Measurements from ENCODE around the gene CDH6.

The CDH6 gene

DNA sequence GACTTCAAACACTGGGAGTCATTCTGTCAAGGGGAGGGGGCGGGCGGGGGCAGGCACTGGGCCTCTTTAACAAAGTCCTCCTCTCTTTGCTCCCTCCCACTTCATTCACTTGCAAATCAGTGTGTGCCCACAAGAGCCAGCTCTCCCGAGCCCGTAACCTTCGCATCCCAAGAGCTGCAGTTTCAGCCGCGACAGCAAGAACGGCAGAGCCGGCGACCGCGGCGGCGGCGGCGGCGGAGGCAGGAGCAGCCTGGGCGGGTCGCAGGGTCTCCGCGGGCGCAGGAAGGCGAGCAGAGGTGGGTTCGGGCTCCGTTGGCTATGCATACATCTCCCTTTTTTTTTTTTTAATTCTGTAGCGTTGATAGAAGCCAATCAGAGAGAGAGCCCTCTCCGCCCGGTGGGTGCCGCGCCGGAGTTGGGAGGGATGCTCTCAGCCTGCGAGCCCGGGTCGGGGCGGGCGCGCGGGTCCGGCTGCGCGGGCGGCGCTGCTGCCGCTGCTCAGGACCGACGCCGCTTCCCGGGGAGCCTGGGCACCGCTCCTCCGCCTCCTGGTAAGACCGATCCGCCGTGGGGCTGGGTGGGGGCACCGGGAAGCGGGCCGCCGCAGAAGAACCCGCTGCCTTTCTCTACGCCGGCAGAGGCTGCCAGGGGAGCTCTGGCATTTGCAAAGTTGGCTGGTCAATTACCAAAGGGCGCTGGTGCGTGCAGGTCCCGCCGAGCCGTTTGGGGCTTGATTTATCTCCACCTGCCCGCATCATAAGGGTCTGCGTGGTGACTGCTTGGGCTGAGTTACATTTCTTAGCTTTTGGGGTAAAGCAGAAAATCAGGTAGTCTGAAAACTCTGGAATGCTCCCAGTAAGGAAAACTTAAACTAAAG lies at the start of gene CDH6:
Gene CDH6, plus strand, starts transcription at position 96 of the 877 bp plus-strand sequence. CDS start 73,788 bp downstream, outside the sequence.
- H3K4me3 ChIP-seq (ENCODE audit: low read length) = no peak within 1 kb of the TSS
- TF ChIP-seq ZNF274 (IDR thresholded peaks at IDR 0.05; ENCODE audit: low read depth, low read length) = no peak

DNA sequence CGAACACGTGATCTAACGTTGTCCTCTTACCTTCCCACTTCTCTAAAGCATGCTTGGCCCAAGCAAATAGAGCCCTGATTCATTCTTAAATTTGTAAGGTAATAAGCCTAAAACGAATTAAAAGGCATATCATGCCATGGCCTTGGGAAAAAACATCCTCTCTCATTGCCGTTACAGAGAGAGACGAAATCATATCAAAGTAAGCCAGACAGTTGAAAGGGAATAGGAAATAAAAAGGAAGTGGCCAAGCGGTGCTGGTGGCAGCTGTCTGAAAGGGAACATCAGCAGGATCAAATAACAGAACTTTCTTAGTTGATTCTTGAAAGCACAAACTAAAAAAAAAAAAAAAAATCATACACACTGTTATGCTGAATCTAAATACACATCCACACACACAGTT lies 49.1 kb upstream of the CDH6 start:
- TF ChIP-seq ZNF274 (IDR thresholded peaks at IDR 0.05; ENCODE audit: low read depth, low read length) = no peak
- H3K4me3 ChIP-seq (ENCODE audit: low read length) = no peak overlapping the region

DNA sequence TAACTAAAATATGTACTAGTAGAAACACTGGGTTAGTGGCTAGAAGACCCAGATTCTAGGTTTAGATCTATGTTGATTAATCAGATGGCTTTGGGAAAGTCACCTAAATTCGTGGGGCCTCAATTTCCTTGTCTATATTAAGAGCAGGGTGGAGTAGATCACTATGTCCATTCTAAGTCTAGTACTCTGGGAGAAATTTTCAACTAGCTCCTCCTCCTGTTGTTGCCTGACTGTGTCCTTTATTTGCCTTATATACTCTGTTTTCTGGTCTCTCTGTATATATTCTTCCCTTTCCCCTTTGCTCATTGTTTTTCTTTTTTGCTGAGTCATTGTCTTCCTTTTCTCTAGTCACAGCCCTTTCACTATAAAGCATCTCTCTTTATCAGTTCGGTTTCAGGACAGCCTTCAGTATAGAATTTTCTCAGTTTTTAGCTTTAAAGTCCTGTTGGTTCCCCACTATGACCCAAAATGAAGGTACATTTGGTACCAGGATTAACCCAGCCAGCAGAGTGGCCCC lies 44.5 kb upstream of the CDH6 start:
- H3K4me3 ChIP-seq (ENCODE audit: low read length) = no peak overlapping the region
- no peak for TF ChIP-seq ZNF274 (IDR thresholded peaks at IDR 0.05; ENCODE audit: low read depth, low read length)

DNA sequence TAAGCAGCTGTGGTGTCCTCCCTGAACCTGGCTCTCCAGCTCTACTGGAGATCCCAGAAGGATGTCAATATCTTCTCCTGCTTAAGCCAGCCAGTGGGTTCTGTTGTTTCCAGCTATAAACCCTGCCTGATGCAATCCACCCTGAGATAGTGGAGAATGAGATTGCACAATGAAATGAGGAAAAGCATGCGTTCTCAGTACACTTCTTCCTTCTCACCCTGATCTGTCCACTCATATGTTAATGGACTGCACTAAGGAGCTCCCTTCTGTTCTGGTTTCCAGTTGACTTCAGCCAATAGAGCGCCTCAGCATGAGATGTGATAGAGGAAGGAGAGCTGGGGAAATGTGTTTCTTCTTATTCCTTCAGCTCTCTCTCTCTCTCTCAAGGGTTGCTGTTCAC lies 40.0 kb upstream of the CDH6 start:
- TF ChIP-seq ZNF274 (IDR thresholded peaks at IDR 0.05; ENCODE audit: low read depth, low read length) = no peak
- H3K4me3 ChIP-seq (ENCODE audit: low read length) = no peak overlapping the region

DNA sequence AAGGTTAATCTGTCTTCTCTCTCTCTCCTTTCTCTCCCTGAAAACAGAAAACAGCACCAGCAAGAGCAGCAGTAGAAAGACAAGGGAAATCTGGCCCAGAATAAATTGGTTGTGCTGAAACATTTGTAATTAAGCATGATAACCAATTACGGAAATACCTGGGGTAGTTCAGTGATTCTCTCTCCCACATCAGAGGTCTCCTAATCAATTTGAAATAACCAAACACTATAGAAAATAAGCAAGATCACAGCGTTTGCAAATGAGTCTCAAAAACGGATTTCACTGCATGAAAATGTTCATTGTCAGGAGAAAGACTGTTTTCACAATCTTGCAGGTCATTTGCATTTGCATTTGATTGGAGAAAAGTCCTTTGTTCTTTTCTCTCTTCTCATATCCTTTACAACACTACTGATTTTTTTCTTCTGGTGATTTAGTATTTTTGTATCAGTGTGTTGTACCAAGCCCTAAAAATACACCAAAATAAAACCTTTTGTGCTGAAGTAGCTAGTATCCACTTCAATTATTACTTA lies 36.8 kb upstream of the CDH6 start:
- no peak for TF ChIP-seq ZNF274 (IDR thresholded peaks at IDR 0.05; ENCODE audit: low read depth, low read length)

DNA sequence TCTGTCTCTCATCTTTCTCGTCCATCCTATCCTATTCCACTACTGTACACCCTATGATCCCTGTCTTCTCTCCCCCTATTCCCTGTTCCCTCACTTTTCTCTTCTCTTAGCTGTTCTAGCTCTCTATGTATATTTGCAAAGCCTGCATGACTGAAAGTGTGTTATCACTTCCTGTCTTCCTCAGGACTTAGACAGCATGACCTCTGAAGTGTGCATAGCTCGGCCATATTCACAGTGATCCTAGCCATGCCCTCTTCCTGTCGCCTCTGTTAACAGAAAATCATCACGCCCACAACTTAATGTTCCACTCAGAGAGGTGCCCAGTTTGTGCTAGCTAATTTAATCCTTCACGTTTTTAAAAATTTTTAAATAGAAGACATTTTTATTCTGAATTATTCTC lies 35.8 kb upstream of the CDH6 start:
- H3K4me3 ChIP-seq (ENCODE audit: low read length) = no peak overlapping the region
- no peak for TF ChIP-seq ZNF274 (IDR thresholded peaks at IDR 0.05; ENCODE audit: low read depth, low read length)

More for the DNA sequence above, 36.8 kb upstream of the CDH6 start:
- no peak overlapping the region for H3K4me3 ChIP-seq (ENCODE audit: low read length)

DNA sequence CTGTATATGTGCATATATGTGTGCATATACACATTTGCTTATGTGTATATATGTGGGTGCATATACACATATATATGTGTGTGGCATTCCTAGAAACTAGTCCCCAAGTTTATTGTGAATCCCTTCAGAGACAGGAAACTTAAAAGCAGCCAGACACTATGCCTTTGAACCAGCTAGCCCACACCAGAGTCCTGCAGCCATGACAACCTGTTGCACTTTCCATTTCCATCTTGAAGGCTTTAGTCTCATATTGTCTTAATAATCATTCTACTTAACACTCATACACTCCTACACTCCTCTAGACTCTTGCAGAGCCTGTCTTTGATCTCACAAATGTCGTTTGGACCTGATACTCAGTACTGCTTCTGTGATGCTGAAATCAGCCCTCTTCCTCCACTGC lies 34.8 kb upstream of the CDH6 start:
- H3K4me3 ChIP-seq (ENCODE audit: low read length) = no peak overlapping the region
- no peak for TF ChIP-seq ZNF274 (IDR thresholded peaks at IDR 0.05; ENCODE audit: low read depth, low read length)

DNA sequence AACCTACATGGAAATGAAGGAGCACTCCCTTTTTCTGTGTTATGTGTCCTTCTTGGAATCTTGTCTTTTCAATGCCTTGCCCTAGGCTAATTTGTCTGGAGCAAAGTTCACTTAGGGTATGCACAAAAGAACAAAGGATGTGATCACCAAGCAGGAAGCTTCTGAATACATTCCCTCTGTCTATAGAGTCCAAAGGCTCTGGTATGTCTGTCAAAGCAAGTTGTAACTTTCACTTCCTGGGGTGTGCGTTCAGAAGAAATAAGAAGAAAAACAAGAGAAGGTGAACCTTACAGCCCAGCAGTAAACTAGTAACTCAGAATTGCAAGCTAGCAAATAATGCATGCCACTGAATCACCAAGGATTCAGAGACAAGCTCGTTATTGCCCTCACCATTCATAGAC lies 31.7 kb upstream of the CDH6 start:
- no peak overlapping the region for H3K4me3 ChIP-seq (ENCODE audit: low read length)
- TF ChIP-seq ZNF274 (IDR thresholded peaks at IDR 0.05; ENCODE audit: low read depth, low read length) = no peak

DNA sequence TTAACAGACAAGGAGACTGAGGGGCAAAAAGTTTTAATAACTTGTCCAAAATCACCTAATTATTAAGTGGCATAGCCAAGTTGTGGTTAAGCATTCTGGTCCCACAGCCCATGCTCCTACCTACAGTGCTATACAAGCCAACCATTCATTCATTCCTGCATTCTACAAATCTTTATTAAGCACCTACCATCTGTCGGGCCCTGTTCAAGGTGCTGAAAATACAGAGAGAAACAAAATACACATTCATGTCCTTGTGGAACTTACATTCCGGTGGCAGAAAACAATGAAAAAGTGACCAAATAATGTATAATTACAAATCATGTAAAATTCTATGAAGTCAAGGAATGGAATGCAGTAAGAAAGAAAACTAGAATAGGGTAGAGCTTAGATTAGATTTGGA lies 27.8 kb upstream of the CDH6 start:
- no peak for TF ChIP-seq ZNF274 (IDR thresholded peaks at IDR 0.05; ENCODE audit: low read depth, low read length)
- no peak overlapping the region for H3K4me3 ChIP-seq (ENCODE audit: low read length)

DNA sequence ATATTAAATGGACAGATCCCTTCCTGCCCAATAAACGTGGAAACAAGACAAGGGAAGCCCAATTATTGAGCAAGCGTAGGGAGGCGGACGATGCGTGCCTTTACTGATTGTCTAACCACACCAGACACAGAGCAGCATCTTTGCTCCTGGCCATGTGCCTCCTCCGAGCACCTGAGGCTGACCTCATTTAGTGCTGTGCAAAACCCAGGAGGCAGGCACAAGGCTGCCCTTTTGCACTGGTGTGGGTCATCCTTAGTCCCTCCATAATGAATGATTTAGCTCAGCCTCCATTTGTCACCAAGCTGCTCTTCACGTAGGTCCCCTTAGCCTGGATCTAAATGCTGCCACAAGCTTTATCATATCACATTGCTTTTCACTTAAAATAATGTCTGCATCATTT lies 24.1 kb upstream of the CDH6 start:
- no peak overlapping the region for H3K4me3 ChIP-seq (ENCODE audit: low read length)
- TF ChIP-seq ZNF274 (IDR thresholded peaks at IDR 0.05; ENCODE audit: low read depth, low read length) = no peak

DNA sequence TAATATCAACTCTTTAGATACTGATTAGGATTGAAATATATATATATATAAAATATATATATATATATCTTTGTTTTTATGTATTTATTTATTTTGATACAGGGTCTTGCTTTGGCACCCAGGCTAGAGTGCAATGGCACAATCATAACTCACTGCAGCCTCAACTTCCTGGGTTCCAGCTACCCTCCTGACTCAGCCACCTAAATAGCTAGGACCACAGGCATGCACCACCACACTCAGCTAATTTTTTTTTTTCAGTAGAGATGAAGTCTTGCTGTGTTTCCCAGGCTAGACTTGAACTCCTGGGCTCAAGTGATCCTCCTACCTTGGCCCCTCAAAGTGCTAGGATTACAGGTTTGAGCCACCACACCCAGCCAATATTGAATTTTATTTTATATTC lies 20.6 kb upstream of the CDH6 start:
- H3K4me3 ChIP-seq (ENCODE audit: low read length) = no peak overlapping the region
- TF ChIP-seq ZNF274 (IDR thresholded peaks at IDR 0.05; ENCODE audit: low read depth, low read length) = no peak

DNA sequence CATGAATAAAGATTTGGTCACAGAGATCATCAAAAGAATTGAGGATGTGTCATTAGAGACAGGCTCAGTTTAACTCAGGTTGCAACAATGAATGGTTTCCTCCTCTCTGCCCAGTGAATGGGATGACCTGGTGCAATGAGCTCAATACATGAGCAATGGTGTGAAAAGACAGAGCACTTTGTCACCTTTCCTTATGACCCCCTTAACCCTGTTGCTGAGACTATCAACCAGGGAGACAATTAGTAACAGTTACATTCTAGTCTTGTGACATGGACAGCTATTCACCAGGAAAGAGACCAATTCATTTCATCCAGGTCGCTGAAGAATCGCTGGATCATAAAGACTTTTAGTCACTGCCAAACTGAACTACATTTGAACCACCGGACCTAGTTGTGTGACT lies 19.9 kb upstream of the CDH6 start:
- no peak for TF ChIP-seq ZNF274 (IDR thresholded peaks at IDR 0.05; ENCODE audit: low read depth, low read length)
- H3K4me3 ChIP-seq (ENCODE audit: low read length) = no peak overlapping the region

DNA sequence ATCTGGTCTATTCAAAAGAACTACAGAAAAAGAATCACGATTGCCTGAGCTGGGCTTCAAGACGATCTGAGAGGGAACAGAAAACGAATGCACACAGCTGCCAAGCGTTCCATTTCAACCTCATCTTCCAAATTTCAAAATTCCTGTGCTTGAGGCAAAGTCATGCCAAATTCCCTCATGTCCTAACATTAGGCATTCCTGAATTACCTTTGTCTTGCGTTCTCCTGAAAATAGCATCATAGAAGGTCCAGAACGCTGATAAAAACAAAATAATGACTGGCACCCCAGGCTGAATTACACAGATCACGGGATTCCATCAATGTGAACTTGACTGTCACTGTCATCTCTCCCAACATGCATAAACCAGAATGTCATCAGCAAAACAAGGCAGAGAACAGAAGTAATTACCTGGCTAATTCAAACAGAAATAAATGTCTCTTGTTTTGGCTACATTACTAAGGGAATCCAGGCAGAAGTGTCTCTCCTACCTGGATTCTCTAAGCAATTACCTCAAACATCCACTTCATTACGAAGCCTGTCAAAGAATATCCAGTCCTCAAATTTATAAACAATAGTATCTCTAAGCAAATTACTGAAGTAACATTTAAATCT lies 12.0 kb upstream of the CDH6 start:
- no peak for TF ChIP-seq ZNF274 (IDR thresholded peaks at IDR 0.05; ENCODE audit: low read depth, low read length)
- no peak overlapping the region for H3K4me3 ChIP-seq (ENCODE audit: low read length)

DNA sequence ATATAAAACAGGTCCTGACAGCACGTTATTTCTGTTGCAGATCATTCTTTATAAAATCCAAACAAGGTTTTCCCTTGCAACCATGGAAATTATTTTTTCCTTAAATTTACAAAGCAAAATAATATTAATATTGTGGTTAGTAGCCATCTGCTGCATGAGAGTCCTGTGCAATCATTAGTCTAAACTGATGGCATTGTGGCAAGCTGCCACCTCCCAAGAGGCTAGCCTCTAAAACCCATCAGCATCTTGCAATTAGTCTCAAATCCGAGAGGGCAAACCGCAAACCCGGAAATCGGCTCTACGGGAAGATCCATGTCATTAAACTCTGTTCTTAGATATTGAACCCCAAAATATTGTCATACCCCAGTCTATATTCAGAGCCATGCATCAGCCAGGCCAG lies 11.3 kb upstream of the CDH6 start:
- no peak for TF ChIP-seq ZNF274 (IDR thresholded peaks at IDR 0.05; ENCODE audit: low read depth, low read length)
- no peak overlapping the region for H3K4me3 ChIP-seq (ENCODE audit: low read length)

DNA sequence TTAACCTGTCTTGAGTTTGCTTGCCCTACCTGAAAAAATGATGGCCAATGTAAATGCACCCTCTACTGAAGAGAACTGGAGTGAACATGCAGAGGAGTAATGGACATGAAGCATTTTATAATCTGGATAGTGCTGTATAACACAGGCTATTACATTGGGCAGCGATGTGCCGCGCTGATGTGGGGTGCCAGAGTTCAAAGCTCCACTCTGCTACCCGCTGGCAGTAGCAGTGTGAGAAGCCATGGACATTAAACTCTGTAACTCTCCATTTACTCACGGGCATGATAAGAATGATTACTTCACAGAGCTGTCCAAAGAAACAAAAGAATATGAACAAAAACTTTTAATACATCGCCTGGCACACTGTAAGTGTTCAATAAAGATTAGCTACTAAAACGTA lies 7.5 kb upstream of the CDH6 start:
- TF ChIP-seq ZNF274 (IDR thresholded peaks at IDR 0.05; ENCODE audit: low read depth, low read length) = no peak
- no peak overlapping the region for H3K4me3 ChIP-seq (ENCODE audit: low read length)
